Loucy (cell line): ENCODE data around the gene PIP4K2C.

Source experiments
- EZH2phosphoT487 ChIP-seq: fragments of 200-600 bp; IDR thresholded peaks from 2 replicates; pipeline ENCODE4 v1.6.1; 2018; ENCODE audit warnings: antibody characterized with exemption, mild to moderate bottlenecking, moderate library complexity, borderline replicate concordance
- TF ChIP-seq, protein P1 (sequence below): fragments of 200-600 bp; sonication (generic); conservative IDR thresholded peaks from 2 replicates; pipeline ENCODE4 v1.5.1; 2014; ENCODE audit warnings: mild to moderate bottlenecking, antibody characterized with exemption, low read length

DNA sequence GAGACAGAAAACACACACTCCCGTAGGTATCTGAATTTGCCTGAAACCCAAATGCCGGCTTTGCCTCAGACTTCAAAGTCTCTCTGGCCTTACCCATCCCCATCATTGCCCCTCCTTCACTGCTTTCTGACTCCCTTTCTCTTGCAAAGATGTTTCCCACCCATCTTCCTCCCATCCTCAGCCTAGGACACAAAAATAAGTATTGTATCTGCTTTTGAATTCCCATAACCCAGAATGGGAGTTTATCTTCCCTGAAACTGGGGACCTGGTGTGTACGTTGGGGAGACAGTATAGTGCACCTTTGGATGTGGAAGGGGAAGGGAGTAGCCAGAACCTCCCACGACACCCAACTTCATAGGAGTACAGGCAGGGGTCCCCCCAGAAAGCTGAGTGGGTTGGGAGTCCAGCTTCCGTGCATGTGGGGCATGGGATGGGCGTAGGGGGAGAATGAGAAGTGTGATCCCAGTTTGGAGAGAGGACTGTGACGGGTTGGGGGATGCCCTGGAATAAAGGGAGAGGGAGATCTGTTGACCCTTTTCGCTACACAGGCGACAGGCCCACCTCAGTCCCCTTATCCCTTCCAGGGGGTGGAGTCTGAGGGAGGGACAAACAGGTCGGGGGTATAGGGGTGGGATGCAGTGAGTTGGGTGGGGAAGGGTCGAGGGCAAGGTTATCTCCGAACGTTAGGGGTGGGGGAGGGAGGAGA is 41.6 kb upstream of the PIP4K2C start:
- TF ChIP-seq, protein P1, sequence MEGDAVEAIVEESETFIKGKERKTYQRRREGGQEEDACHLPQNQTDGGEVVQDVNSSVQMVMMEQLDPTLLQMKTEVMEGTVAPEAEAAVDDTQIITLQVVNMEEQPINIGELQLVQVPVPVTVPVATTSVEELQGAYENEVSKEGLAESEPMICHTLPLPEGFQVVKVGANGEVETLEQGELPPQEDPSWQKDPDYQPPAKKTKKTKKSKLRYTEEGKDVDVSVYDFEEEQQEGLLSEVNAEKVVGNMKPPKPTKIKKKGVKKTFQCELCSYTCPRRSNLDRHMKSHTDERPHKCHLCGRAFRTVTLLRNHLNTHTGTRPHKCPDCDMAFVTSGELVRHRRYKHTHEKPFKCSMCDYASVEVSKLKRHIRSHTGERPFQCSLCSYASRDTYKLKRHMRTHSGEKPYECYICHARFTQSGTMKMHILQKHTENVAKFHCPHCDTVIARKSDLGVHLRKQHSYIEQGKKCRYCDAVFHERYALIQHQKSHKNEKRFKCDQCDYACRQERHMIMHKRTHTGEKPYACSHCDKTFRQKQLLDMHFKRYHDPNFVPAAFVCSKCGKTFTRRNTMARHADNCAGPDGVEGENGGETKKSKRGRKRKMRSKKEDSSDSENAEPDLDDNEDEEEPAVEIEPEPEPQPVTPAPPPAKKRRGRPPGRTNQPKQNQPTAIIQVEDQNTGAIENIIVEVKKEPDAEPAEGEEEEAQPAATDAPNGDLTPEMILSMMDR = no peak
- TF ChIP-seq EZH2phosphoT487 = no peak
